Measurements from ENCODE around the gene ARPC2.
"Not testable (repeated sequence)": the region's sequence is repeated elsewhere in the genome, so short reads cannot be mapped to it uniquely, and the experiment has no call there.

ARPC2 gene

DNA sequence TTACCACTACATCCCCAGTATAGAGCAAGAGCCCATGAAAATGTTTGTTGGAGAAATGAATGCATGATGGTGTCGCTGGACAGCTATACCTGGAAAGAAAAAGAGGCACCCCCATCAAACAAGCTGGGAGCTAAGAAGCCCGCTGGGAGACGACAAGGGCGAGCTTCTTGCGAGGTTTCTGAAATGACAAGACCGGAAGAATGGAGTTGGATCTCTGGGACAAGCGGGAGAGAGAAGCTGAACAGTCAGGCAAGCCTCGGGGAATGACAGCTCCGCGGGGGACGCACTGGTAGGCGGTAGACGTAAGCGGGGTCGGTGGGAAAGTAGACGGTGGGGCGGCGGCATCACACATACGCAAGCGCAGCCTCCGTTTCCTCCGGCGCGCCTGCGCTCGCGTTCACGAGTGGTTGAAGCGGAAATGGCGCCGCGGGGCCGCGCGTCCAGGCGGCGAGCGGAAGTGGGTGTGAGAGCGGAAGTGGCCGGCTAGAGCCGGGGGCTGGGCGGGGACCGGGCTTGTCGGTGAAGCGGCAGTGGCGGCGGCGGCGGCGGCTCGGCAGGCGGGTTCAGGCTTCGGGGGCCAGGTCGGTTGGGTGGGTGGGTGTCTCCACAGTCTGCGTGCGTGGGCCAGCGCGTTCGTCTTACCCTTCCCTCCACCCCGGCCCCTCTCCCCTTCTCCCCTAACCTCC lies at the start of gene ARPC2:
Gene ARPC2, plus strand, starts transcription at position 516 of the 686 bp plus-strand sequence. CDS start 282 bp downstream, outside the sequence.
- peak; percentile 94 to 97 for DNase-seq (ENCODE audit: low read depth in 2 of 2)
- peak within 1 kb of the TSS; percentile 98 for H3K4me3 ChIP-seq (replicated peaks in 1 of 2; ENCODE audit: low read depth in 2 of 2, low read length in 2 of 2)
- TF ChIP-seq, protein P1, sequence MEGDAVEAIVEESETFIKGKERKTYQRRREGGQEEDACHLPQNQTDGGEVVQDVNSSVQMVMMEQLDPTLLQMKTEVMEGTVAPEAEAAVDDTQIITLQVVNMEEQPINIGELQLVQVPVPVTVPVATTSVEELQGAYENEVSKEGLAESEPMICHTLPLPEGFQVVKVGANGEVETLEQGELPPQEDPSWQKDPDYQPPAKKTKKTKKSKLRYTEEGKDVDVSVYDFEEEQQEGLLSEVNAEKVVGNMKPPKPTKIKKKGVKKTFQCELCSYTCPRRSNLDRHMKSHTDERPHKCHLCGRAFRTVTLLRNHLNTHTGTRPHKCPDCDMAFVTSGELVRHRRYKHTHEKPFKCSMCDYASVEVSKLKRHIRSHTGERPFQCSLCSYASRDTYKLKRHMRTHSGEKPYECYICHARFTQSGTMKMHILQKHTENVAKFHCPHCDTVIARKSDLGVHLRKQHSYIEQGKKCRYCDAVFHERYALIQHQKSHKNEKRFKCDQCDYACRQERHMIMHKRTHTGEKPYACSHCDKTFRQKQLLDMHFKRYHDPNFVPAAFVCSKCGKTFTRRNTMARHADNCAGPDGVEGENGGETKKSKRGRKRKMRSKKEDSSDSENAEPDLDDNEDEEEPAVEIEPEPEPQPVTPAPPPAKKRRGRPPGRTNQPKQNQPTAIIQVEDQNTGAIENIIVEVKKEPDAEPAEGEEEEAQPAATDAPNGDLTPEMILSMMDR (IDR thresholded peaks at IDR 0.05; ENCODE audit: low read depth, low read length), result no peak

DNA sequence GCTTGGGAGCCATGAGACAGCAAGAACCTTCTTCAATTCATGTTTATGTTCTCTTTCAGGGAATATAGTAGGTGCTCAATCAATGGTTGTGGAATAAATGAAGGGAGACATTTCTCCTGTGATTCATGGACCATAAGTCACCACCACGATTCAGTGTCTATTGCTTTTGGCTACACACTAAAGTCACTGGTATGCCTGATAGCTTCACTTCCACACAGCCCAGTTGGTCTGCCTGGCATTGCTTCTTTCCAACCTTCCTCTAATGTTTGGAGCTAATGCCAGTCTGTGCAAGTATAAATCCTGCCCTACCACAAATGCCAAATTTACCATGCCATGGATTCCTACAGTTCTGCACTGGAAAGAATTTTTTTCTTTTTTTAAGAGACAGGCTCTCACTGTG lies 49.0 kb upstream of the ARPC2 start:
- TF ChIP-seq, protein P1 (IDR thresholded peaks at IDR 0.05; ENCODE audit: low read depth, low read length), result no peak
- H3K4me3 ChIP-seq (replicated peaks in 1 of 2; ENCODE audit: low read depth in 2 of 2, low read length in 2 of 2), result no peak overlapping the region
- no peak for DNase-seq (ENCODE audit: low read depth in 2 of 2)

DNA sequence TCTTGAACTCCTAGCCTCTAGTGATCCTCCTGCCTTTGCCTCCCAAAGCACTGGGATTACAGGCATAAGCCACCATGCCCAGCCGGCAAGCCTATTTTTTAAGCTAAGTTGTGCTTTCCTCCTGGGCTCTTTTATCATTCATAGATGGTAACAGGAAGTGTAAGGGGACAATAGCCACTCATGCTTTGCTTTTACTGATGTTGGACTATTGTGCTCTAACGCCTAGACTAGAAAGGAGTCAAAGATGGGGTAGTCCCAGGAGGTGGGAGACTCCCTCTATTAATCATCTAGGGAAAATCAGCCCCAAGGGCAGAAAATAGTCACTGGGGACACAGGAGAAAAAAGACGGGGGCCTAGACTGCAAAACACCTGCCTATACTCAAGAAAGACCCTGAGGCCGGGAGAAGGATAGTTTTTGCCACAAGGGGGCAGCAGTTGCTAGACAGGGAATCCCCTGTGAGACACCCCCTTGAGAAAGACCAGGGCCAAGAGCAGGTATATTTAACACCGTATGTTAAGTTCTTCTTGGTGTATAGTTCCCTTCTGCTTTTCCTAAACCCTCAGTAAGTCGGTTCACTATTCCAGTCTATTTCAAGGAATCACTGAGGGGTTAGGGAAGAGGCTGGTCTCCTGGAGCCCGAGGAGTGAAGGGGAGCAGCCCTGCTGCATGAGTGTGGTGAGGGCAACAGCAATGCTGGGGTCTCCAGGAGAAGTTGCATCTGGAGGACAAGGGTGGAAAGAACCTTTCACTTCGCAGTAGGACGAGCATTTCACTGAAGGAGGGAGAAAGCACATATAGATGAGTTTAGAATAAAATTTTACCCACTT lies 48.1 kb upstream of the ARPC2 start:
- DNase-seq (ENCODE audit: low read depth in 2 of 2), result peak; percentile 39 to 55
- TF ChIP-seq, protein P1 (IDR thresholded peaks at IDR 0.05; ENCODE audit: low read depth, low read length), result peak; percentile 79

DNA sequence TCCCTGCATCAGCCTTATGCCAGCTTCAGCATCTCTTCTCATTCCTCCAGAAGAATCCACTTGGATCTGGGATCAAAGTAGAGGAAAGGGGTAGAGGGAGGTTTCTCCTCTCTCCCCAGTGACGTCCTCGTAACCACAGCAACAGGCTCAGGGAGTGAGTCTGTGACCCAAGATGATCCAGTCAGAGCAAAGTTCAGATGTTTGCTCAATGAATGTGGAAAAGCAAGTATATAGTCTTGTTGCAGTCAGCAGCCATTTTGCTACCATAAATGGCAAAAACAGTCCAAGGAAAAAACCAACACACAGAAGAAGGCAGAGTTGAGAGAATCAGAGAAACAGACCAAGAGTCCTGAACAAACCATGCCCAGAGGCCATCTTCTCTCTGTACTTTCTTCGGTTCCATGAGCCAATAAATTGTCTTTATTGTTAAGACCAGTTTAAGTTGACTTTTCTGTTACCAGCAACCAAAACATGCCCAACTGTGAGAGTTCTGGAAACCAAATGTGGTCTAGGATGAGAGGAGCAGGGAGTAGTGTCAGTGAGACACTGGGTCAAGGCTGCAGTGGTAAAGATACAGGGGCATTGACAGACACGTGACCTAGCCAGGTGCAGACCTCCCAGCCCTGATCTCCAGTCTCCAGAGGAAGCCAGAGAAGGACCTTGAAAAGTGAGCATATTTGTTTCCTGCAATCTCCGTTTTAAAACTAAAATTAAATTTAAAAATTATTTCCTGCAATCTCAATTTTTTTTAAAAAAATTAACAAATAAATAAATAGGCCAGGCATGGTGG lies 47.0 kb upstream of the ARPC2 start:
- DNase-seq (ENCODE audit: low read depth in 2 of 2), result no peak
- H3K4me3 ChIP-seq (replicated peaks in 1 of 2; ENCODE audit: low read depth in 2 of 2, low read length in 2 of 2), result no peak overlapping the region
- TF ChIP-seq, protein P1 (IDR thresholded peaks at IDR 0.05; ENCODE audit: low read depth, low read length), result no peak

More for the DNA sequence above, 48.1 kb upstream of the ARPC2 start:
- H3K4me3 ChIP-seq (replicated peaks in 1 of 2; ENCODE audit: low read depth in 2 of 2, low read length in 2 of 2), result no peak overlapping the region

DNA sequence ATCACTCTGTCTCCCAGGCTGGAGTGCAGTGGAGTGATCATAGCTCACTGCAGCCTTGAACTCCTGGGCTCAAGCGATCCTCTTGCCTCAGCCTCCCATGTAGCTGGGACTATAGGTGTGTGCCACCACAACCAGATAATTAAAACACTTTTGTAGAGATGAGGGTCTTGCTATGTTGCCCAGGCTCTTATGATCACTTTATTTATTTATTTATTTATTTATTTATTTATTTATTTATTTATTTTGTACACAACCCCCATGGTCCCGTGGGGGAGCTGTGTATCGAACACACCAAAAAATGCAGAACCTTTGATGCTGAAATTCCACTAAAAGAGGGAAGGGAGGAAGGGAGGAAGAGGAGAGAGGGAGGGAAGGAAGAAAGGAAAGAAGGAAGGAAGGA lies 45.2 kb upstream of the ARPC2 start:
- H3K4me3 ChIP-seq (replicated peaks in 1 of 2; ENCODE audit: low read depth in 2 of 2, low read length in 2 of 2); DNase-seq (ENCODE audit: low read depth in 2 of 2): not testable (repeated sequence)

DNA sequence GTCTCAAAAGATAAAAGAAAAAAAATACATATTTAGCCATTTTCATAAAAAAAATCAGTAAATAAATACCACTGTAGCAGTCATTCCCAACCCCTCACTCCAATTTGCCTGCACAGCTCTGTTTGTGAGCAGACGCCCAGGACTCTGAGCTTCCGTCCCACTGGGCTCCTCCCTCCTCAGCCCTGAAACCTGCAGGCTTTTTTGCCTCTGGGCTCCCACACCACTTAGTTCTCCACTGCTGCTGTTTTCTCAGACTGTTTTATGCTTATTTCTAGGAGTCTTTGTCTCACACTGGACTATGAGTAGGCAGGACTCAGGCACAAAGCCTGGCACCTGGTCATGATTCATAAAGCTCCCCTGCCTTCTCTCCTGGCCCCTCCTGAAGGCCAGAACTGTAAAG lies 44.1 kb upstream of the ARPC2 start:
- no peak overlapping the region for H3K4me3 ChIP-seq (replicated peaks in 1 of 2; ENCODE audit: low read depth in 2 of 2, low read length in 2 of 2)
- DNase-seq (ENCODE audit: low read depth in 2 of 2), result no peak
- TF ChIP-seq, protein P1 (IDR thresholded peaks at IDR 0.05; ENCODE audit: low read depth, low read length), result no peak

DNA sequence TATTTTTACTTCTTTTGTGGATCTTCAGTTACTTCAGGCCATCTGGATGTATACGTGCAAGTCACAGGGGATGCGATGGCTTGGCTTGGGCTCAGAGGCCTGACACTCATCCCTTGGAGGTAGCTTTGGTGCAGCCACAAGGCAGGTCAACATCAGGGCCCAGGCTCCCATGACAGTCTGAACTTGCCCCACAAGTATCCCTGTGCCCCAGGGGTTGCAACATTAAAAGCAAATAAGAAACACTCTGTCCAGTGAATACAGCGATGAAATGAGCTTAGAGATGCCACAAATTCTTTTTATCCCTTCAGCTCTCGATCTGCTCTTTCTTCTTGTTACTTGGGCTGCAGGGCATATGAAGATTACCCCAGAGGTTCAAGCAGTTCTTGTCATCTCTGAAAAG lies 37.2 kb upstream of the ARPC2 start:
- TF ChIP-seq, protein P1 (IDR thresholded peaks at IDR 0.05; ENCODE audit: low read depth, low read length), result no peak
- no peak for DNase-seq (ENCODE audit: low read depth in 2 of 2)
- no peak overlapping the region for H3K4me3 ChIP-seq (replicated peaks in 1 of 2; ENCODE audit: low read depth in 2 of 2, low read length in 2 of 2)

Data from cardiac fibroblast (primary cell).